HUDEP-2 (cell line): ENCODE measurements around the gene FBXW10.
"Not testable (repeated sequence)": the region's sequence is repeated elsewhere in the genome, so short reads cannot be mapped to it uniquely, and the experiment has no call there.

Source experiments
- DNase-seq, 76 experiments: peaks; one replicate each; lab custom pipeline; 2025; ENCODE audit not compliant: unreplicated experiment in 76 of 76; lab: John Stamatoyannopoulos, UW

The FBXW10 gene

GRCh38 chr17:18753829-18754409 lies 10.1 kb downstream of the FBXW10 start:
- DNase-seq: not testable (repeated sequence)

- DNase-seq: not testable (repeated sequence)
Measured at GRCh38 chr17:18755969-18756368, 12.1 kb downstream of the FBXW10 start.

DNA sequence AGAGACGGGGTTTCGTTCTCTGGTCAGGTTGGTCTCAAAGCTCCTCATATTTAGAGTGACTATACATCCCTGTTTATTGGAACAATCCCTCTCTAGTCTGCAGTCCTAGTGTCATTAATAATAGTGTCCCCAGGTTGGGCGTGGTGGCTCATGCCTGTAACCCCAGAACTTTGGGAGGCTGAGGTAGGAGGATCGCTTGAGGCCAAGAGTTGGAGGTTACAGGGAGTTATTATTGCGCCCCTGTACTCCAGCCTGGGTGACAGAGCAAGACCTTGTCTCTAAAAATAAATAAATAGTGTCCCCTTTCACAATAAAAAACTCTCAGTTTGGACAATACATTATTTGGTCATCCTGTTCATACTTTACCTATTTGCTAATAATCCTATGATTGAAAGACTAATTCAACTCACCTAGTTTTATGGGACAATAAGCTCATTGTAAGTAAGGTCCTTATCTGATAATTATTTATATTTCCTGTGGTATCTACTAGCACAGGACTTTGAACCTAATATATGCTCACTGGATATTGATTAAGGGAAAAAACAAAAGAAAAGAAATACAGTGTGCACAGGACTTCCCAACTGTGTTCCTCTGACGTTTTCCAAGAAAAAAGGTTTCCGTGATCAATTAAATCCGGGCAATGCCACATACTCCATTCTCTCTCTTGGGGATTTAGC lies 13.7 kb downstream of the FBXW10 start:
- not testable (repeated sequence) for DNase-seq

- DNase-seq: not testable (repeated sequence)
Measured at GRCh38 chr17:18758344-18758743, 14.5 kb downstream of the FBXW10 start.

GRCh38 chr17:18760221-18760620 lies 16.4 kb downstream of the FBXW10 start:
- DNase-seq: not testable (repeated sequence)

- not testable (repeated sequence) for DNase-seq
Measured at GRCh38 chr17:18770572-18770971, 26.7 kb downstream of the FBXW10 start.

GRCh38 chr17:18771066-18771465 lies 27.2 kb downstream of the FBXW10 start:
- DNase-seq: not testable (repeated sequence)

GRCh38 chr17:18772471-18772870 lies 28.6 kb downstream of the FBXW10 start:
- no peak for DNase-seq

GRCh38 chr17:18780991-18781718 lies 37.3 kb downstream of the FBXW10 start, which contains the start of gene TVP23B:
TSS of gene TVP23B (plus strand) at chr17:18781183. CDS start at chr17:18781294, 111 bp downstream.
- DNase-seq: peak in 75 of 76 experiments; percentile 7 to 98 (median 93)

DNA sequence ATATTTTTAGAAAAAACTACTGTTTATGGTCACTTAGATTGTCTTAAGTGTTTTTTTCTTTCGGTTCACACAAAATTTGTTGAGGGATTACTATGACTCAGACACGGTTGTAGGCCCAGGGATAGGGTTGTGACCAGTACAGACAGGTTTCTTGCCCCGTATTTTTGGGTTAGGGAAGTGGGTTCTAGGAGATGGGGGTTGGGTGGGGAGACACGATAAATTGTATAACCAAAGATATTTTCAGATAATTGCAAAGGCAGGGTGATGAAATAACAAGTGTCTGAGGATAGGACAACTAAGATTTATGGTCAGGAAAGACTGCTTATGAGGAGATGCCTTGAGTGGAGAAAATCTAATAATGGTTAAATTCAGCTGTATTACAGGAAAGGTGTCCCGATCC lies 38.0 kb downstream of the FBXW10 start:
- DNase-seq: not testable (repeated sequence)

- DNase-seq: not testable (repeated sequence)
Measured at GRCh38 chr17:18785933-18786332, 42.1 kb downstream of the FBXW10 start.

GRCh38 chr17:18786890-18787289 lies 43.0 kb downstream of the FBXW10 start:
- DNase-seq: not testable (repeated sequence)

DNA sequence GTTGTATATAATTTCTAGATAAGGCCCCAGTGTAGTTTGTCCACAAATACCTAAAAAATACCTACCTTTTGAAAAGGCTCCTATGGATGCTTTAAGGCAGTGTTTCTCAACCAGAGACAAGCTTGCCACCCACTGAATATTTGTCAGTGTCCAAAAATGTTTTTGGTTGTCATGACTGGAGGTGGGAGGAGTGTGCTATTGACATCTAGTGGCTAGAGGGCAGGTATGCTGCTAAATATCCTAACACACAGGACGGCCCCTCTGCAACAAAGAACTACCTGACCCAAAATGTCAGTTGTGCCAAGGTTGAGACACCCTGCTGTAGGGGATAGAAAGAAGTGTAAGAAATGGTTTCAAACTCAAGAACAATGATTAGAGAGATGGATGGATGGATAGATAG lies 47.5 kb downstream of the FBXW10 start:
- DNase-seq: not testable (repeated sequence)

DNA sequence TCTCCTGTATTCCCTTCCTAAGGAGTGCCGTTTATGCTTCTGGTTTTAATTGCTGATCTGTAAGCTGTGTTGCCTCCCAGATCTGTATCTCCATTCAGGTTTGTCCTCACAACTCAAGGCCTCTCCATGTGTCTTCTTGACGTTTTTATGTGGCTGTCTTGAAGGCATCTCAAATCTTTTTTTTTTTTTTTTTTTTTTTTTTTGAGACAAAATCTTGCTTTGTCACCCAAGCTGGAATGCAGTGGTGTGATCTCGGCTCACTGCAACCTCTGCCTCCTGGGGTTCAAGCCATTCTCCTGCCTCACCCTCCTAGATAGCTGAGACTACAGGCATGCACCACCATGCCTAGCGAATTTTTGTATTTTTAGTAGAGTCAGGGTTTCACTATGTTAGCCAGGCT lies 51.0 kb downstream of the FBXW10 start:
- peak in 6 of 76 experiments; percentile 2 to 29 (median 4) for DNase-seq

- DNase-seq: not testable (repeated sequence)
Measured at GRCh38 chr17:18796887-18797286, 53.0 kb downstream of the FBXW10 start.

- not testable (repeated sequence) for DNase-seq
Measured at GRCh38 chr17:18803458-18804245, 59.8 kb downstream of the FBXW10 start.

DNA sequence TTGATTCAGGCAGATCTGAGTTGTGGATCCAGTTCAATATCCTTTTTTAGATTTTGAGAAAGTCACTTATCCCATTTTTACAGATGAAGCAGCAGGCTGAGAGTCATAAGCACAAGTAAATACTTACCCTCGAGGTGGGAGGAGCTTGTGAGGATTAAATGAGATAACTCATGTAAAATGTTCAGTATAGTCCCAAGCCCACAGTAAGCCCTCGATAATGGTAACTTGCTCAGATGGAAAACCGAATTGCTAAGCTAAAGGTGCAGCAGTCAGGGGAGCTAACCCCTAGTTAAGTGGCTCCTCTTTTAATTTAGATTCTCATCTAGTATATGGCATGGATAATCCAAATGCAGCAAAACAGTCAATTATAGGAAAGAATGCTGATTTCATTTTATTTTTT lies 72.1 kb downstream of the FBXW10 start:
- peak in 14 of 76 experiments; percentile 2 to 43 (median 14) for DNase-seq

GRCh38 chr17:18816489-18817371 lies 72.9 kb downstream of the FBXW10 start:
- peak in 47 of 76 experiments; percentile 4 to 76 (median 31) for DNase-seq

DNA sequence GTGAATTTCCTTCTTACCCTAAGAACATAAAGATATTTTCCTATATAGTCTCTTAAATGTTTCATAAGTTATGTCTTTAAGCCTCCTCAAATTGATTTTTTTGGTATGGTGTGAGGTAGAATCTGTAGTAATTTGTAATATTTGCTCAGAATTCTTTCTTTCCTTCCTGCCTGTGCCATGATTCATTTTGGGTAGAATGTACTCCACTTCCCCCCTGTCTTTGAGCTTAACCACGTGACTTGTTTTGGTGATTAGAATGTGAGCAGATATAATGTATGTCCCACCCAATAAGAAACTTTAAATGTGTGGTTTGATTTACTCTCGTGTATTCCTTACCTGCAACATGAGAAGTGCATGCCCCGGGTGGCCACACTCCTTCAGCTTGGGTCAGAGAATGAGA lies 77.6 kb downstream of the FBXW10 start:
- not testable (repeated sequence) for DNase-seq

- not testable (repeated sequence) for DNase-seq
Measured at GRCh38 chr17:18827613-18828012, 83.8 kb downstream of the FBXW10 start.
